ENCODE results near the gene ELK3. TPM values are rescaled to one million over a fixed set of nuclear protein-coding genes. Genes with fewer than 3 reads are reported as not detected.

Gene ELK3
- total RNA-seq, 1 experiment from 2014 or later = 23.8 TPM

- H3K4me3 ChIP-seq (ENCODE audit: insufficient read depth, low read depth, low read length) = no peak overlapping the region
- H3K36me3 ChIP-seq (replicated peaks; ENCODE audit: control insufficient read depth, insufficient read depth, low read length) = no peaks in the 10 kb centered on the region
- DNase-seq = peak; percentile 1
- H3K27me3 ChIP-seq (ENCODE audit: control insufficient read depth, insufficient read depth, low read length) = no peaks in the 10 kb centered on the region
Observed at GRCh38 chr12:96172981-96173380, 21.2 kb upstream of the ELK3 start.

GRCh38 chr12:96176575-96176974 lies 17.6 kb upstream of the ELK3 start:
- no peak overlapping the region for H3K4me3 ChIP-seq (ENCODE audit: insufficient read depth, low read depth, low read length)
- DNase-seq = no peak
- no peaks in the 10 kb centered on the region for H3K27me3 ChIP-seq (ENCODE audit: control insufficient read depth, insufficient read depth, low read length)
- no peaks in the 10 kb centered on the region for H3K36me3 ChIP-seq (replicated peaks; ENCODE audit: control insufficient read depth, insufficient read depth, low read length)

- no peak for DNase-seq
- Histone ChIP-seq H3K36me3 (replicated peaks; ENCODE audit: control insufficient read depth, insufficient read depth, low read length) (no peaks in the 10 kb centered on the region), H3K27me3 (ENCODE audit: control insufficient read depth, insufficient read depth, low read length) (no peaks in the 10 kb centered on the region), H3K4me3 (ENCODE audit: insufficient read depth, low read depth, low read length) (no peak overlapping the region)
Observed at GRCh38 chr12:96177013-96177412, 17.2 kb upstream of the ELK3 start.

GRCh38 chr12:96183734-96184370 lies 10.3 kb upstream of the ELK3 start:
- DNase-seq = no peak
- Histone ChIP-seq H3K4me3 (ENCODE audit: insufficient read depth, low read depth, low read length) (no peak overlapping the region), H3K27me3 (ENCODE audit: control insufficient read depth, insufficient read depth, low read length) (no peaks in the 10 kb centered on the region), H3K36me3 (replicated peaks; ENCODE audit: control insufficient read depth, insufficient read depth, low read length) (no peaks in the 10 kb centered on the region)

DNA sequence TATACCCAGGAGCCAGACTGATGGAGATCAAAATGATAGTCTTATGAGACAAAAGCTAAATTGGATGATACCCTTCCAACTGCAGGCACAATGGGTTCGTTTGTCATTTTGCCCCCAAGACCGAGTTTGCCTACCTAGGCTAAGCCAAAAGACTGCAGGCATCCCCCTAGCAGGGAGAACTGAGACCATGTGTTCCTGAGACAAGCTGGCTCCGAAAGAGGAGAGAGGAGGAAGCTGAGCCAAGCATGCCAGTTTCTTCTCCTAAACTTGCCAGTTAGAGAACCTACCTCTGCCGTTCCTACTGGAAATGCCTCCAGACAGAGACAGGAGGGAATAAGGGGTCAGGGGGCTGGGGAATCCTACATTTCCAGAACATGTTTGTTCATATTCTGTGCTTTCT lies 8.3 kb upstream of the ELK3 start:
- Histone ChIP-seq H3K36me3 (replicated peaks; ENCODE audit: control insufficient read depth, insufficient read depth, low read length) (no peaks in the 10 kb centered on the region), H3K4me3 (ENCODE audit: insufficient read depth, low read depth, low read length) (no peak overlapping the region), H3K27me3 (ENCODE audit: control insufficient read depth, insufficient read depth, low read length) (no peaks in the 10 kb centered on the region)
- DNase-seq = no peak

DNA sequence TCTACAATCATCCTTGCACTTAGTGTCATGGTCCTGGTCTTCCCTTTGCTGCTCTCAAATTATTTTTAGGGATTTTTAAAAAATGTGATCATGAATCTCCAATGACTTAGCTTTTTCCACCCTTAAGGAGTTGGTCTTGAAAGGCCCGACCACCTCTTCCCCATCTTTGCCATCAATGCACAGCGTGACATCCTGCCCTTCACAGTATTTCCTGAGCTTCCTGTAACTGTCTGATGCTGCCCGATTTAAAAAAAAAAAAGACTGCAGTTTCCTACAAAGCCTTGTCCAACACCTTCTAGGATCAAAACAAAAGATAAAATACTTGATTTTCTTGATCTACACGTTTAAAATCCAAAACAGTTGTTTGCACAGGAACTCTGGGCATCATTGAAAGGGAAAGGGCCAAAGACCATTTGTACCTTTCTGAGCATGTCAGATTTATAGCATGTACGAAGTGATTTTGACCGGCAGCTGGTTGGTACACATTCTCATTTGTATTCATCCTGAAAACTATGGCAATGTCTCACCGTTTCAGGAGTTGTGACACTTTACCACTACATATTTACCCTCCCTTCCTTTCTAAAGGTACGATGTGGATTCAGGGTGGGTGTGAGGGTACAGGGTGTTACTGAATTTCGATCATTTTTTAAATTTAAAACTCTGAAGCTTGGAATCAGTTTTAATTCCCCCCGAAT lies 7.4 kb upstream of the ELK3 start:
- Histone ChIP-seq H3K27me3 (ENCODE audit: control insufficient read depth, insufficient read depth, low read length) (no peaks in the 10 kb centered on the region), H3K4me3 (ENCODE audit: insufficient read depth, low read depth, low read length) (no peak overlapping the region), H3K36me3 (replicated peaks; ENCODE audit: control insufficient read depth, insufficient read depth, low read length) (no peaks in the 10 kb centered on the region)
- DNase-seq = no peak

GRCh38 chr12:96187956-96188355 lies 6.2 kb upstream of the ELK3 start:
- DNase-seq = no peak
- no peaks in the 10 kb centered on the region for H3K27me3 ChIP-seq (ENCODE audit: control insufficient read depth, insufficient read depth, low read length)
- no peaks in the 10 kb centered on the region for H3K36me3 ChIP-seq (replicated peaks; ENCODE audit: control insufficient read depth, insufficient read depth, low read length)
- H3K4me3 ChIP-seq (ENCODE audit: insufficient read depth, low read depth, low read length) = no peak overlapping the region

GRCh38 chr12:96189781-96190180 lies 4.4 kb upstream of the ELK3 start:
- Histone ChIP-seq H3K4me3 (ENCODE audit: insufficient read depth, low read depth, low read length) (no peak overlapping the region), H3K36me3 (replicated peaks; ENCODE audit: control insufficient read depth, insufficient read depth, low read length) (no peaks in the 10 kb centered on the region), H3K27me3 (ENCODE audit: control insufficient read depth, insufficient read depth, low read length) (no peaks in the 10 kb centered on the region)
- DNase-seq = no peak

DNA sequence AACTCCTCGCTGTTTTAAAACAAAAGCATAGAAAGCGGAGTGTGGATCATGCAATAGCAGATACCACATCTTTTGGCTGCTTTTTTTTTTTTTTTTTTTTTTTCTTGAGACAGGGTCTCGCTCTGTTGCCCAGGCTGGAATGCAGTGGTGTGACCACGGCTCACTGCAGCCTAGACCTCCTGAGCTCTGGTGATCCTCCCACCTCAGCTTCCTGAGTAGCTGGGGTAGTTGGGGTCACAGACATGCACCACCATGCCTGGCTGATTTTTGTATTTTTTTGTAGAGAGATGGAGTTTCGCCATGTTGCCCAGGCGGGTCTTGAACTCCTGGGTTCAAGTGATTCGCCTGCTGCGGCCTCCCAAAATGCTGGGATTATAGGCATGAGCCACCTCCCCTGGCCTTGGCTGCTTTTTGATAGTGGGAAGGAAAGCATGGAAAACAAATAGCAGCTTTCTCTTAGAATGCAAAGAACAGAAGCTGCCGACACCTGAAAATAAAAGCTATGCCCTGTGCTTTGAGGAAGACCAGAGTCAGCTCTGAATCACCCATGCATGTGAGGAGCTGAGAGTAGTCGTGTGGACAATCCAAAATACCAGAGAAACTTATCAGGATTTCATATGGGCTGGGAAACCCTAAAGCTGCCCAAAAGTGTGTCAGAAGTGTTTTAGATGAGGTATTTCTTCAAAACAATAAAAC lies 3.6 kb upstream of the ELK3 start:
- H3K36me3 ChIP-seq (replicated peaks; ENCODE audit: control insufficient read depth, insufficient read depth, low read length) = no peaks in the 10 kb centered on the region
- no peak for DNase-seq
- H3K27me3 ChIP-seq (ENCODE audit: control insufficient read depth, insufficient read depth, low read length) = no peaks in the 10 kb centered on the region
- no peak overlapping the region for H3K4me3 ChIP-seq (ENCODE audit: insufficient read depth, low read depth, low read length)

DNA sequence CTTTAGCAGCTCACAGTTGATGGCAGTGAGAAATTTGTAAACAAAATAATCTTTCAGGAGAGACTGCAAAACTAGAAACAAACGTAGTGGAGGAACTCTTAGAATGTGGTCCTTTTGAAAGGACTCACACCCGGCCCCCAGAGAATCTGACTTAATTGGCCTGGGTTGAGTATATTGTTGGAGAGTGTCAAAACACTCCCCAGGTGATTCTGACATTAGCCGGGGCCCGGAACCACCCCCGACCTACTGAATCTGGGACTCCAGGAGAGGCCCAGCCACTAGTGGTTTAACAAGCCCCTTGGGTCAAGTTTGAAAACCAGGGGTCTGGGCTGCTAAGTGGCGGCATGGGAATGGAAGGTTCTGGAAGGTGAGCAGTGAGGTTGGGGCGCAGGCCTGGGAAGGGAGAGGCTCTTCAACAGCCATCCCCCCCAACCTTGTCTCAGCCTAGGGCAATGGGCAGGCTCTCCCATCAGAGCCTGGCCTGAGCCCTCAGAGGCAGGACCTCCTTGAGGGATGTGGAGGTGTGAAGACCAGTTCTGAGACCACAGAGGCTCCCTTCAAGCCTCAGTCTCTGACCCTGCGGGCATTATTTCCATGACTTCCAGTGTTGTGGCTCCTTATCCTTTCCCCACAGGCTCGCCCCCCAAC lies 1.1 kb upstream of the ELK3 start:
- H3K36me3 ChIP-seq (replicated peaks; ENCODE audit: control insufficient read depth, insufficient read depth, low read length) = no peaks in the 10 kb centered on the region
- H3K4me3 ChIP-seq (ENCODE audit: insufficient read depth, low read depth, low read length) = peak overlapping the region; percentile 85; the same call in 1 of the 2 replicates
- no peak for DNase-seq
- no peaks in the 10 kb centered on the region for H3K27me3 ChIP-seq (ENCODE audit: control insufficient read depth, insufficient read depth, low read length)

DNA sequence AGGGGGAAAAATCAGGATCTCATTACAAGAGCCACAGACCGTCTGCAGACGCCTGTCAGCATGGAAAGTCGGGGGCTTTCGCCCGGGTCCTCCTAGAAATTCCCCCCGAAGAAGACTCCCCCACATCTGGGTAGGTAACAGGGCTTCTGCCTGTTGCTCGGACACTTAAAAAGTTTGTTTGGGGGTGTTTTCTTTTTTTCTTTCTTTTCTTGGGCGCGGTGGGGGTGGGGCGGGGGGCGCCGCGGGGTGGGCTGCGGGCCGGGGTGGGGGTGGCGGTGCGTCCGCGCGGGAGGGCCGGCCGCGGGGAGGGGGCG lies 358 bp downstream of the ELK3 start:
- H3K4me3 ChIP-seq (ENCODE audit: insufficient read depth, low read depth, low read length) = peak overlapping the region; percentile 85
- no peaks in the 10 kb centered on the region for H3K27me3 ChIP-seq (ENCODE audit: control insufficient read depth, insufficient read depth, low read length)
- peak; percentile 71 for DNase-seq
- H3K36me3 ChIP-seq (replicated peaks; ENCODE audit: control insufficient read depth, insufficient read depth, low read length) = no peaks in the 10 kb centered on the region

DNA sequence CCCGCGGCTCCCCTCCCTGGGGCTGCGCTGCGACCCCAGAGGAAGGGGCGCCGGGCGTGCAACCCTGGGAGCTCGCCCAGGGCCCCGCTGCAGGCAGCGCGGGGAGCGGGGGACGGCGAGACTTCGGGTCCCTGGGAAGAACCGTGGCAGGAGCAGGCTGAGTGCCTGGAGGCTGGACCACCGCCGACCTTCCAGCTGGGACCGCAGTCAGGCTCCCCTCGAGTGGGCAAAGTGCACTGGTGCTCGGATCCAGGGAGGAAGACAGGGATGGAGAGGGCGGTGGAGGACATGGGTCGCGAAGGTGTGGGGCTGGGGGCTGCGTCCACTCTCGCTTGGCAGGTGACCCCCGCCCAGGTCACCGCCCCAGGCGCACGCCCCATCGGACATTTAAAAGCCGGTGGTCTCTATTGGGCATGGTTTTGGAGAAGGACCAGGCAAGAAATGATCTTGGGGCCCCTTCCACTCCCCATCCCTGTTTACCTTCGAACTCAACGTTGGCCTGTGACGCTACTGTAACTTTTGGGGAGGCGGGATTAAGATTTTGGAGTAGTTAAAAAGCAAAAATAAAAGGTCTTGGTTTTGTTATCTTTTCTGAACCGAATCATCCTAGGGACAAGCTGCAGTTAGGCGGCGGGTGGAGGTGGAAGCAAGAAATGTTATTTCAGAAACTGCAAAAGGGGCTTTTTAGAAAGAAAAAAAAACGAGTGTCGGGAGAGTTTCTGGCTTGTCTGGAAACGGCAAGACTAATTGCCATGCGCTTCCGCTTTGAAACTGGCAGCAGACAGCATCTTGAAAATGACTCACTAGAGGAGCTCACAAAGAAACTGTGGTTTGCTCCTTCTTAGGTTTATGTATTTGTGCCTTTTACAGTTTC lies 1.0 kb downstream of the ELK3 start:
- H3K4me3 ChIP-seq (ENCODE audit: insufficient read depth, low read depth, low read length) = peak overlapping the region; percentile 85
- H3K36me3 ChIP-seq (replicated peaks; ENCODE audit: control insufficient read depth, insufficient read depth, low read length) = no peaks in the 10 kb centered on the region
- DNase-seq = peak; percentile 75
- H3K27me3 ChIP-seq (ENCODE audit: control insufficient read depth, insufficient read depth, low read length) = no peaks in the 10 kb centered on the region

DNA sequence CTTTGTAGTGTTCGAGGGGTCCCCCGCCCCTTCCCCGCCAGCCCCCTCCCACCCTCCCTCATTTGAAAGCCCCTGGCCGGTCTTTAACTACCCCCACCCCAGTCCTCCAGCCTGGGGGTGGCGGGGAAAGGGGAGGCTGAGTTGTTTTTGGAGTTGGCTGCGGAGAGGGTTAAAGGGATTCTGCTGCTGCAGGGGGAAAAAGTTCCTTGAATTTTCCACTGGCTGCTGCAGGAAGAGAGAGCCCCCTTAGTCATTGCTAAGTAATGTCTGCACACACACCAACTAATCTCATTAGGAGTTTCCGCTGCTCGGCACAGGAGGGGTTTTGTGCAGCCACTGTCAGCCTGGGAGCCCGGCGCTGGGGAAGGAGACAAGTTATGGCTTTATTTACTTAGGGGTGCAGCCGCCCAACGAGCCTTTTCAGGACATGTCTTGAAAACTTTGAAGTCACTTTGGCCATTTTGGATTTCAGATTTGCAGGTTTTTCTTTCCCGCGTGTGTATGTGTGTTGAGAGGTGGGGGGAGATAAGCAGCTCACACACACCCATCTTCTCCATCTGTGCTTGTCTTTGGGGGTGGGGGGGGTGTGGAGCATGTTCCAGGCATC lies 1.8 kb downstream of the ELK3 start:
- Histone ChIP-seq H3K36me3 (replicated peaks; ENCODE audit: control insufficient read depth, insufficient read depth, low read length) (no peaks in the 10 kb centered on the region), H3K27me3 (ENCODE audit: control insufficient read depth, insufficient read depth, low read length) (no peaks in the 10 kb centered on the region)
- DNase-seq = peak; percentile 62

DNA sequence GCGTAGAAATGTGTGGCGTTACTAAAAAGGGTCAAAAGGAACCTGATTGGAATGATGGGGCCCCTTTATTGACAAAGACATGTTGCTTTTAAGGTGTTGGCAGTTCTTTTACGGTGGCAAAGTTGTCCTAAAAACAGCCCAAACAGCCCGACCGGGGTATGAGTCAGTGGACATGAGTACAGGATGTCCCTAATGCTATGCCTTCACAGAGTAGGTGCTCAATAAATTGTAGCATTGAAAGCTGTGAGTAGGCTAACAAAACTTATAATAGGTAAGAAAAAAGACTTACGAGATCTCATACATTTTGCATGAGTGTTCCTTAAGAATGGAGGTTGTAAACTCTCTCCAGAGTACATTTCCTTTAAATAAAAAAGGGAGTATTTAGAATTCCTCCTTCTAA lies 2.6 kb downstream of the ELK3 start:
- DNase-seq = no peak
- Histone ChIP-seq H3K36me3 (replicated peaks; ENCODE audit: control insufficient read depth, insufficient read depth, low read length) (no peaks in the 10 kb centered on the region), H3K4me3 (ENCODE audit: insufficient read depth, low read depth, low read length) (no peak overlapping the region), H3K27me3 (ENCODE audit: control insufficient read depth, insufficient read depth, low read length) (no peaks in the 10 kb centered on the region)

More for the DNA sequence above, 1.8 kb downstream of the ELK3 start:
- peak overlapping the region; percentile 85 for H3K4me3 ChIP-seq (ENCODE audit: insufficient read depth, low read depth, low read length)
